WTC11 (cell line): ENCODE measurements around the gene WDR31.

Source experiments
- CREM ChIP-seq: sonication (generic); formaldehyde crosslinking; IDR thresholded peaks from 2 replicates; pipeline ENCODE4 v1.8.1; 2022; ENCODE audit warnings: mild to moderate bottlenecking, missing genetic modification reagents, moderate library complexity
- CTCF ChIP-seq: fragments of 200-600 bp; IDR thresholded peaks from 2 replicates; pipeline ENCODE4 v1.8.0; 2022; ENCODE audit warnings: antibody characterized with exemption
- EMX1 ChIP-seq: fragments of 250-450 bp; sonication (Bioruptor Pico); IDR thresholded peaks from 2 replicates; pipeline ENCODE4 v1.8.0; 2021; ENCODE audit warnings: mild to moderate bottlenecking
- ESRRA ChIP-seq: sonication (generic); formaldehyde crosslinking; IDR thresholded peaks from 2 replicates; pipeline ENCODE4 v1.8.1; 2022; ENCODE audit warnings: mild to moderate bottlenecking, missing genetic modification reagents, borderline replicate concordance
- NR3C1 ChIP-seq: sonication (generic); formaldehyde crosslinking; conservative IDR thresholded peaks from 2 replicates; pipeline ENCODE4 v1.8.1; 2023; ENCODE audit warnings: low read depth, mild to moderate bottlenecking, missing genetic modification reagents
- USF1 ChIP-seq: sonication (generic); formaldehyde crosslinking; IDR thresholded peaks from 2 replicates; pipeline ENCODE4 v1.8.0; 2022; ENCODE audit warnings: mild to moderate bottlenecking, missing genetic modification reagents
- TF ChIP-seq, protein P1 (sequence below): sonication (generic); formaldehyde crosslinking; IDR thresholded peaks from 2 replicates; pipeline ENCODE4 v1.8.1; 2023; ENCODE audit warnings: mild to moderate bottlenecking, missing genetic modification reagents
- TF ChIP-seq, protein P2 (sequence below): fragments of 250-450 bp; sonication (Bioruptor Pico); IDR thresholded peaks from 2 replicates; pipeline ENCODE4 v1.9.0; 2021; ENCODE audit warnings: mild to moderate bottlenecking

GRCh38 chr9:113320051-113320450 is 20.0 kb downstream of the WDR31 start:
- TF ChIP-seq CREM (CRISPR knock-in tag) (no peak), CTCF (no peak), EMX1 (CRISPR knock-in tag) (no peak), USF1 (CRISPR knock-in tag) (no peak), NR3C1 (CRISPR knock-in tag) (no peak), ESRRA (CRISPR knock-in tag) (no peak)
- TF ChIP-seq, protein P1, sequence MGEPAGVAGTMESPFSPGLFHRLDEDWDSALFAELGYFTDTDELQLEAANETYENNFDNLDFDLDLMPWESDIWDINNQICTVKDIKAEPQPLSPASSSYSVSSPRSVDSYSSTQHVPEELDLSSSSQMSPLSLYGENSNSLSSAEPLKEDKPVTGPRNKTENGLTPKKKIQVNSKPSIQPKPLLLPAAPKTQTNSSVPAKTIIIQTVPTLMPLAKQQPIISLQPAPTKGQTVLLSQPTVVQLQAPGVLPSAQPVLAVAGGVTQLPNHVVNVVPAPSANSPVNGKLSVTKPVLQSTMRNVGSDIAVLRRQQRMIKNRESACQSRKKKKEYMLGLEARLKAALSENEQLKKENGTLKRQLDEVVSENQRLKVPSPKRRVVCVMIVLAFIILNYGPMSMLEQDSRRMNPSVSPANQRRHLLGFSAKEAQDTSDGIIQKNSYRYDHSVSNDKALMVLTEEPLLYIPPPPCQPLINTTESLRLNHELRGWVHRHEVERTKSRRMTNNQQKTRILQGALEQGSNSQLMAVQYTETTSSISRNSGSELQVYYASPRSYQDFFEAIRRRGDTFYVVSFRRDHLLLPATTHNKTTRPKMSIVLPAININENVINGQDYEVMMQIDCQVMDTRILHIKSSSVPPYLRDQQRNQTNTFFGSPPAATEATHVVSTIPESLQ = no peak
- TF ChIP-seq, protein P2, sequence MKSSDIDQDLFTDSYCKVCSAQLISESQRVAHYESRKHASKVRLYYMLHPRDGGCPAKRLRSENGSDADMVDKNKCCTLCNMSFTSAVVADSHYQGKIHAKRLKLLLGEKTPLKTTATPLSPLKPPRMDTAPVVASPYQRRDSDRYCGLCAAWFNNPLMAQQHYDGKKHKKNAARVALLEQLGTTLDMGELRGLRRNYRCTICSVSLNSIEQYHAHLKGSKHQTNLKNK (CRISPR knock-in tag) = no peak
